Endodermal cell (in vitro differentiated cells): ENCODE results near the gene STAT6. TPM values are rescaled to one million over a fixed set of nuclear protein-coding genes. Genes with fewer than 3 reads are reported as not detected.

ENCODE experiments used
- DNase-seq: peaks from one replicate; pipeline ENCODE4 v3.0.0-alpha.2; 2017
- H3K27ac ChIP-seq: 2 replicates; pipeline ENCODE4 v1.5.1; 2013; ENCODE audit warnings: mild to moderate bottlenecking, low read depth, low read length, moderate library complexity
- H3K27me3 ChIP-seq: 2 replicates; pipeline ENCODE4 v1.6.1; 2013; ENCODE audit warnings: mild to moderate bottlenecking, low read length, moderate library complexity; ENCODE audit not compliant: insufficient read depth, control insufficient read depth, poor library complexity, severe bottlenecking
- H3K36me3 ChIP-seq: 2 replicates; pipeline ENCODE4 v1.7.0; 2013; ENCODE audit warnings: mild to moderate bottlenecking, low read length, moderate library complexity; ENCODE audit not compliant: control insufficient read depth, insufficient read depth
- H3K4me1 ChIP-seq: one replicate; pipeline ENCODE4 v1.7.0; 2013; ENCODE audit warnings: low read length; ENCODE audit not compliant: control insufficient read depth, insufficient read depth
- H3K4me3 ChIP-seq: 2 replicates; pipeline ENCODE4 v1.5.1; 2013; ENCODE audit warnings: mild to moderate bottlenecking, low read length, moderate library complexity
- H3K9ac ChIP-seq: 2 replicates; pipeline ENCODE4 v1.6.1; 2013; ENCODE audit warnings: mild to moderate bottlenecking, low read length, moderate library complexity; ENCODE audit not compliant: poor library complexity, severe bottlenecking; ENCODE audit errors: extremely low read depth
- H3K9me3 ChIP-seq: 2 replicates; pipeline ENCODE4 v1.6.1; 2013; ENCODE audit warnings: mild to moderate bottlenecking, low read length, moderate library complexity; ENCODE audit not compliant: control insufficient read depth
- H3K27ac Mint-ChIP-seq: 2 replicates; pipeline ENCODE4 v1.8.0; 2020; ENCODE audit warnings: mixed read lengths
- H3K27me3 Mint-ChIP-seq: 2 replicates; pipeline ENCODE4 v1.8.0; 2021; ENCODE audit warnings: mild to moderate bottlenecking, mixed read lengths; ENCODE audit not compliant: insufficient read depth
- H3K36me3 Mint-ChIP-seq: 2 replicates; pipeline ENCODE4 v1.8.0; 2020; ENCODE audit warnings: low read depth, mixed read lengths
- H3K4me1 Mint-ChIP-seq: 2 replicates; pipeline ENCODE4 v1.8.0; 2020; ENCODE audit warnings: mixed read lengths
- H3K4me3 Mint-ChIP-seq: 2 replicates; pipeline ENCODE4 v1.8.0; 2020; ENCODE audit warnings: mild to moderate bottlenecking, moderate library complexity, mixed read lengths
- H3K9me3 Mint-ChIP-seq: 2 replicates; pipeline ENCODE4 v1.8.0; 2020; ENCODE audit warnings: mild to moderate bottlenecking, mixed read lengths
- CTCF ChIP-seq: fragments of 200-600 bp; sonication (generic); conservative IDR thresholded peaks from 2 replicates; pipeline ENCODE4 v1.5.0; 2021; ENCODE audit warnings: antibody characterized with exemption, mild to moderate bottlenecking
- WGBS, 2 experiments: methylation state at CpG; one replicate each; pipeline versions ENCODE4 v1.1.5 to v1.1.7; 2013; ENCODE audit warnings: missing lambda C conversion rate in 2 of 2, mixed read lengths in 1 of 2; ENCODE audit not compliant: insufficient coverage in 1 of 2, insufficient read length in 1 of 2; 5-methylcytosine and 5-hydroxymethylcytosine counted together
- total RNA-seq, 2 donors: library from RNA; stranded (reverse); fragmentation: NEBNext Ultra II Directional in 1 of 2; extraction: Animal tissue kit (Norgen Biotek cat#: 25700) in 1 of 2; gene quantifications; 2 replicates in 1 of 2; 3 replicates in 1 of 2; pipeline ENCODE4 v1.2.1, GENCODE V29; 2021

STAT6 gene
- total RNA-seq, 2 donors from 2014 or later, result 60.2 to 102 TPM

GRCh38 chr12:57126561-57126960, 15.4 kb upstream of the STAT6 start:
- peaks cover 2% of the 10 kb centered on the region for H3K9me3 Mint-ChIP-seq
- H3K27ac ChIP-seq, result no peak overlapping the region
- peaks cover 23% of the 10 kb centered on the region for H3K4me1 Mint-ChIP-seq
- peak overlapping the region; percentile 79 for H3K4me3 Mint-ChIP-seq
- no peak overlapping the region for H3K9ac ChIP-seq
- WGBS, 2 experiments, result 81 to 90% methylated on average over 7 of the region's 7 CpGs
- no peak for TF ChIP-seq CTCF
- H3K4me1 ChIP-seq, result no peaks in the 10 kb centered on the region
- no peak for DNase-seq
- peak overlapping the region; percentile 93 for H3K4me3 ChIP-seq
- no peak overlapping the region for H3K27ac Mint-ChIP-seq
- H3K9me3 ChIP-seq, result no peaks in the 10 kb centered on the region
- H3K27me3 ChIP-seq, result no peaks in the 10 kb centered on the region
- H3K27me3 Mint-ChIP-seq, result peaks cover 15% of the 10 kb centered on the region
- no peaks in the 10 kb centered on the region for H3K36me3 Mint-ChIP-seq
- no peaks in the 10 kb centered on the region for H3K36me3 ChIP-seq

DNA sequence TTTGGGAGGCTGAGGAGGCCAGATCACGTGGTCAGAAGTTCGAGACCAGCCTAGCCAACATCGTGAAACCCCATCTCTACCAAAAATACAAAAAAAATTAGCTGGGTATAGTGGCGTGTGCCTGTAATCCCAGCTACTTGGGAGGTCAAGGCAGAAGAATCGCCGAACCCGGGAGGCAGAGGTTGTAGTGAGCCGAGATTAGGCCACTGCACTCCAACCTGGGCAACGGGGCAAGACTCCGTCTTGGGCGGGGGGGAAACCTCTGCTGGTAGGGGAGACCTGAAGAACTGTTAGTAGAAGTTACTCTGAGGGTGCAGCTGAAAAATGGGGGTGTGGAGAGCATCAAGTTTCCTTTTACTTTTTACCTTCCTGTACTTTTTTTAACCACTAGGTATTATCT, 14.9 kb upstream of the STAT6 start:
- Histone ChIP-seq H3K27me3 (no peaks in the 10 kb centered on the region), H3K9ac (no peak overlapping the region), H3K9me3 (no peaks in the 10 kb centered on the region), H3K4me1 (no peaks in the 10 kb centered on the region), H3K4me3 (no peak overlapping the region), H3K27ac (no peak overlapping the region), H3K36me3 (no peaks in the 10 kb centered on the region)
- peak; percentile 36 for DNase-seq
- Mint-ChIP-seq H3K27me3 (peaks cover 15% of the 10 kb centered on the region), H3K27ac (no peak overlapping the region), H3K4me1 (peaks cover 20% of the 10 kb centered on the region), H3K9me3 (peaks cover 2% of the 10 kb centered on the region), H3K36me3 (no peaks in the 10 kb centered on the region), H3K4me3 (no peak overlapping the region)
- TF ChIP-seq CTCF, result no peak
- 91 to 95% methylated on average over 7 to 11 of the region's 11 CpGs for WGBS, 2 experiments

GRCh38 chr12:57124261-57124877, 13.2 kb upstream of the STAT6 start:
- Mint-ChIP-seq H3K27ac (no peak overlapping the region), H3K4me3 (no peak overlapping the region), H3K36me3 (no peaks in the 10 kb centered on the region), H3K27me3 (peaks cover 15% of the 10 kb centered on the region), H3K4me1 (peaks cover 5% of the 10 kb centered on the region), H3K9me3 (peaks cover 2% of the 10 kb centered on the region)
- TF ChIP-seq CTCF, result peak; percentile 94
- H3K4me3 ChIP-seq, result no peak overlapping the region
- H3K4me1 ChIP-seq, result no peaks in the 10 kb centered on the region
- H3K9me3 ChIP-seq, result no peaks in the 10 kb centered on the region
- no peaks in the 10 kb centered on the region for H3K27me3 ChIP-seq
- no peak overlapping the region for H3K9ac ChIP-seq
- H3K27ac ChIP-seq, result no peak overlapping the region
- H3K36me3 ChIP-seq, result no peaks in the 10 kb centered on the region
- 30 to 34% methylated on average over 9 to 10 of the region's 10 CpGs for WGBS, 2 experiments
- peak; percentile 96 for DNase-seq
